ENCODE data around the gene CACNA1C.

CACNA1C gene

GRCh38 chr12:2052826-2053678 is at the start of gene CACNA1C:
Gene CACNA1C (plus strand): TSS chr12:2052987. CDS start chr12:2053563, 576 bp downstream.
- DNase-seq, result peak; percentile 36

GRCh38 chr12:2003676-2004112 is 49.1 kb upstream of the CACNA1C start:
- DNase-seq, result no peak

- DNase-seq, result peak; percentile 94
These were observed 48.5 kb upstream of the CACNA1C start, which contains the start of gene DCP1B for GRCh38 chr12:2004113-2004929. Gene DCP1B (minus strand): TSS chr12:2004457. CDS start chr12:2004431, 26 bp downstream.

GRCh38 chr12:2008677-2009076 is 44.1 kb upstream of the CACNA1C start:
- DNase-seq, result no peak

GRCh38 chr12:2009623-2010022 is 43.2 kb upstream of the CACNA1C start:
- no peak for DNase-seq

- DNase-seq, result peak; percentile 27
These were observed 40.9 kb upstream of the CACNA1C start for GRCh38 chr12:2011643-2012607.

- DNase-seq, result no peak
These were observed 39.7 kb upstream of the CACNA1C start for GRCh38 chr12:2013086-2013485.

- DNase-seq, result no peak
These were observed 39.1 kb upstream of the CACNA1C start for GRCh38 chr12:2013527-2014223.

GRCh38 chr12:2014231-2014630 is 38.6 kb upstream of the CACNA1C start:
- no peak for DNase-seq

- no peak for DNase-seq
These were observed 35.8 kb upstream of the CACNA1C start for GRCh38 chr12:2016862-2017545.

GRCh38 chr12:2017546-2018337 is 35.0 kb upstream of the CACNA1C start:
- DNase-seq, result peak; percentile 70

- no peak for DNase-seq
These were observed 34.4 kb upstream of the CACNA1C start for GRCh38 chr12:2018391-2018790.

- DNase-seq, result no peak
These were observed 33.7 kb upstream of the CACNA1C start for GRCh38 chr12:2019126-2019525.

GRCh38 chr12:2020511-2020910 is 32.3 kb upstream of the CACNA1C start:
- DNase-seq, result no peak

- DNase-seq, result no peak
These were observed 29.4 kb upstream of the CACNA1C start for GRCh38 chr12:2023365-2023764.

GRCh38 chr12:2027351-2027750 is 25.4 kb upstream of the CACNA1C start:
- DNase-seq, result no peak

GRCh38 chr12:2029851-2030250 is 22.9 kb upstream of the CACNA1C start:
- no peak for DNase-seq

GRCh38 chr12:2032506-2032905 is 20.3 kb upstream of the CACNA1C start:
- no peak for DNase-seq

GRCh38 chr12:2034633-2035430 is 18.0 kb upstream of the CACNA1C start:
- peak; percentile 89 for DNase-seq
